T-cell (primary cell): ENCODE measurements around the gene C19orf85. TPM values are rescaled to one million over a fixed set of nuclear protein-coding genes. Genes with fewer than 3 reads are reported as not detected.

Experiments used
- ATAC-seq, 4 experiments: fragments of 200-7000 bp in 3 of 4; fragments of 150-1000 bp in 1 of 4; cut with Tn5 transposase; replicated peaks in 1 of 4; 1 replicate in 3 of 4; 2 replicates in 1 of 4; pipeline ENCODE4 v1.10.0; 2021; ENCODE audit warnings: moderate library complexity in 3 of 4, mild to moderate bottlenecking in 2 of 4, moderate number of reproducible peaks in 1 of 4
- CTCF ChIA-PET, 2 donors: fragments of 300-600 bp; sonication (Branson Sonifier 250); formaldehyde crosslinking; loops; one replicate each; lab custom pipeline; 2022; ENCODE audit warnings: antibody characterized with exemption in 2 of 2; lab: Charles Lee
- POLR2A ChIA-PET, 2 donors: fragments of 300-600 bp; sonication (Branson Sonifier 250); formaldehyde crosslinking; loops; one replicate each; lab custom pipeline; 2022; ENCODE audit warnings: antibody characterized with exemption in 2 of 2; lab: Charles Lee
- DNase-seq, 35 experiments: peaks; one replicate each; pipeline versions ENCODE4 v3.0.0 to v3.0.0-alpha.2; 2013 to 2023
- H3K27ac ChIP-seq: one replicate; pipeline ENCODE4 v1.5.1; 2013; ENCODE audit warnings: low read length
- H3K27me3 ChIP-seq, 2 experiments: replicated peaks in 1 of 2; 1 replicate in 1 of 2; 2 replicates in 1 of 2; pipeline versions ENCODE4 v1.6.1 to v1.7.0; 2013; ENCODE audit warnings: low read length in 1 of 2, mixed read lengths in 1 of 2; ENCODE audit not compliant: control insufficient read depth in 2 of 2, insufficient read depth in 2 of 2; ENCODE audit errors: extremely low read depth in 1 of 2
- H3K36me3 ChIP-seq, 2 donors: 1 replicate in 1 of 2; 2 replicates in 1 of 2; pipeline versions ENCODE4 v1.6.1 to v1.7.0; 2013; ENCODE audit warnings: low read length in 1 of 2; ENCODE audit not compliant: control insufficient read depth in 2 of 2, insufficient read depth in 1 of 2; ENCODE audit errors: extremely low read depth in 1 of 2
- H3K4me1 ChIP-seq, 2 experiments: 1 replicate in 1 of 2; 2 replicates in 1 of 2; pipeline versions ENCODE4 v1.6.1 to v1.7.0; 2013; ENCODE audit warnings: low read length in 2 of 2, mixed read lengths in 1 of 2; ENCODE audit not compliant: insufficient read depth in 2 of 2, control insufficient read depth in 1 of 2; ENCODE audit errors: extremely low read depth in 1 of 2
- H3K4me3 ChIP-seq, 2 donors: 1 replicate in 1 of 2; 2 replicates in 1 of 2; pipeline versions ENCODE4 v1.5.1 to v1.7.0; 2013; ENCODE audit warnings: mild to moderate bottlenecking in 2 of 2, low read length in 1 of 2, moderate library complexity in 1 of 2; ENCODE audit not compliant: control insufficient read depth in 1 of 2; ENCODE audit errors: extremely low read depth in 1 of 2
- H3K9me3 ChIP-seq: 2 replicates; pipeline ENCODE4 v1.7.0; 2013
- H3K27ac Mint-ChIP-seq, 2 donors: one replicate each; pipeline ENCODE4 v1.8.0; 2020 to 2021; ENCODE audit warnings: mild to moderate bottlenecking in 2 of 2, mixed read lengths in 2 of 2
- H3K27me3 Mint-ChIP-seq, 2 donors: one replicate each; pipeline ENCODE4 v1.8.0; 2021 to 2022; ENCODE audit warnings: mixed read lengths in 2 of 2
- H3K36me3 Mint-ChIP-seq: one replicate; pipeline ENCODE4 v1.8.0; 2021; ENCODE audit warnings: mixed read lengths
- H3K4me1 Mint-ChIP-seq, 3 donors: one replicate each; pipeline ENCODE4 v1.8.0; 2020 to 2022; ENCODE audit warnings: mixed read lengths in 3 of 3, mild to moderate bottlenecking in 1 of 3
- H3K4me3 Mint-ChIP-seq, 3 donors: one replicate each; pipeline ENCODE4 v1.8.0; 2020 to 2022; ENCODE audit warnings: mild to moderate bottlenecking in 3 of 3, mixed read lengths in 3 of 3, moderate library complexity in 3 of 3
- H3K9me3 Mint-ChIP-seq, 3 donors: one replicate each; pipeline ENCODE4 v1.8.0; 2020 to 2022; ENCODE audit warnings: mixed read lengths in 3 of 3
- WGBS: methylation state at CpG from one replicate; pipeline ENCODE4 v1.1.5; 2013; ENCODE audit warnings: missing lambda C conversion rate; ENCODE audit not compliant: insufficient coverage; 5-methylcytosine and 5-hydroxymethylcytosine counted together
- total RNA-seq, 35 experiments: library from RNA in 6 of 35; stranded (reverse) in 6 of 35; fragments of 120-200 nt in 1 of 35; gene quantifications; one replicate each; pipeline versions ENCODE4 v1.2.1 to v1.2.4 and lab custom pipeline; 2013 to 2026

Gene C19orf85
- total RNA-seq, 5 donors from 2014 or later (not counting 1 experiment from before 2014, with no cell fraction given): not detected

- POLR2A ChIA-PET: interaction anchor here in 1 of 2 donors (0.5 to 0.6 kb wide), 2 partner anchors 8 to 10 kb away, joined by 3 to 8 read pairs; no protein-coding TSS in a partner anchor
- H3K27me3 Mint-ChIP-seq: peaks cover 0 to 7% of the 10 kb centered on the region in 2 donors
- CTCF ChIA-PET: no interaction called here
Observed at GRCh38 chr19:55486971-55487923, 22.7 kb upstream of the C19orf85 start.

GRCh38 chr19:55486043-55486970, 21.8 kb upstream of the C19orf85 start:
- no peak overlapping the region for H3K4me3 ChIP-seq
- peaks cover 6 to 11% (median 9%) of the 10 kb centered on the region in 3 donors for H3K4me1 Mint-ChIP-seq
- H3K27me3 ChIP-seq: peaks cover 0 to 33% of the 10 kb centered on the region in 2 experiments
- H3K27ac ChIP-seq: peak overlapping the region; percentile 65
- ChIA-PET POLR2A (no interaction called here), CTCF (no interaction called here)
- peaks cover 7 to 29% of the 10 kb centered on the region in 2 experiments for H3K4me1 ChIP-seq
- WGBS: 92% methylated on average over 39 of the region's 53 CpGs
- peaks cover 4 to 11% of the 10 kb centered on the region in 2 donors for H3K36me3 ChIP-seq
- peak overlapping the region; percentile 61 to 72 for H3K27ac Mint-ChIP-seq
- no peak for DNase-seq
- no peaks in the 10 kb centered on the region for H3K9me3 ChIP-seq
- H3K4me3 Mint-ChIP-seq: peak overlapping the region; percentile 64 to 83 (median 74)
- H3K36me3 Mint-ChIP-seq: no peaks in the 10 kb centered on the region
- no peaks in the 10 kb centered on the region for H3K27me3 Mint-ChIP-seq
- no peaks in the 10 kb centered on the region for H3K9me3 Mint-ChIP-seq
- no peak for ATAC-seq

More at GRCh38 chr19:55486971-55487923, 22.7 kb upstream of the C19orf85 start:
- DNase-seq: peak in 1 of 35 experiments; percentile 32
- peak in 1 of 4 experiments; percentile 26 for ATAC-seq
- H3K36me3 ChIP-seq: peaks cover 0 to 11% of the 10 kb centered on the region in 2 donors
- Mint-ChIP-seq H3K4me1 (peaks cover 6 to 11% (median 9%) of the 10 kb centered on the region in 3 donors), H3K36me3 (no peaks in the 10 kb centered on the region), H3K9me3 (no peaks in the 10 kb centered on the region), H3K4me3 (no peak overlapping the region), H3K27ac (peak overlapping the region; percentile 28 to 43)
- peaks cover 0 to 42% of the 10 kb centered on the region in 2 experiments for H3K27me3 ChIP-seq
- H3K4me1 ChIP-seq: peaks cover 7 to 29% of the 10 kb centered on the region in 2 experiments
- WGBS: 71% methylated on average over 12 of the region's 27 CpGs
- peak overlapping the region; percentile 47 for H3K27ac ChIP-seq
- H3K9me3 ChIP-seq: no peaks in the 10 kb centered on the region
- no peak overlapping the region for H3K4me3 ChIP-seq

GRCh38 chr19:55485439-55486011, 21.0 kb upstream of the C19orf85 start:
- H3K27ac Mint-ChIP-seq: peak overlapping the region; percentile 61 to 72
- H3K27me3 Mint-ChIP-seq: no peaks in the 10 kb centered on the region
- Histone ChIP-seq H3K36me3 (peaks cover 5 to 11% of the 10 kb centered on the region in 2 donors), H3K9me3 (no peaks in the 10 kb centered on the region), H3K4me3 (peak overlapping the region; percentile 48 to 55), H3K27me3 (peaks cover 0 to 25% of the 10 kb centered on the region in 2 experiments), H3K27ac (peak overlapping the region; percentile 65), H3K4me1 (peaks cover 7 to 29% of the 10 kb centered on the region in 2 experiments)
- ATAC-seq (peak in 2 of 4 experiments; percentile 3 to 15), DNase-seq (peak in 2 of 35 experiments; percentile 21 to 34)
- ChIA-PET POLR2A (no interaction called here), CTCF (interaction anchor here in 1 of 2 donors (0.8 to 1.1 kb wide), 2 partner anchors 18 to 114 kb away, joined by 3 to 6 read pairs; partner anchors contain the start of gene ZNF524)
- no peaks in the 10 kb centered on the region for H3K9me3 Mint-ChIP-seq
- peaks cover 6 to 11% (median 10%) of the 10 kb centered on the region in 3 donors for H3K4me1 Mint-ChIP-seq
- peak overlapping the region; percentile 72 to 83 (median 74) for H3K4me3 Mint-ChIP-seq
- peaks cover 2% of the 10 kb centered on the region for H3K36me3 Mint-ChIP-seq
- 46% methylated on average over 4 of the region's 18 CpGs for WGBS

GRCh38 chr19:55484593-55485438, 20.3 kb upstream of the C19orf85 start, which contains the start of gene NAT14:
NAT14 (plus strand) TSS chr19:55485188; CDS start chr19:55485709, 521 bp downstream.
- Histone ChIP-seq H3K27ac (peak within 1 kb of the TSS; percentile 65), H3K4me1 (peaks cover 7 to 29% of the 10 kb centered on the region in 2 experiments), H3K36me3 (peaks cover 6 to 11% of the 10 kb centered on the region in 2 donors), H3K4me3 (peak within 1 kb of the TSS; percentile 55 to 67), H3K9me3 (no peaks in the 10 kb centered on the region), H3K27me3 (peaks cover 0 to 21% of the 10 kb centered on the region in 2 experiments)
- H3K36me3 Mint-ChIP-seq: peaks cover 3% of the 10 kb centered on the region
- WGBS: 3% methylated on average over 64 of the region's 78 CpGs
- H3K27ac Mint-ChIP-seq: peak within 1 kb of the TSS; percentile 61 to 72
- peak in 32 of 35 experiments; percentile 24 to 80 (median 50) for DNase-seq
- ChIA-PET POLR2A (interaction anchor here in 1 of 2 donors (0.6 kb wide), 1 partner anchor 146 kb away, joined by 9 read pairs; no protein-coding TSS in a partner anchor), CTCF (interaction anchor here in 1 of 2 donors (0.8 to 1.1 kb wide), 2 partner anchors 19 to 115 kb away, joined by 3 to 6 read pairs; partner anchors contain the start of gene ZNF524)
- H3K9me3 Mint-ChIP-seq: no peaks in the 10 kb centered on the region
- peak; percentile 66 to 80 (median 70) for ATAC-seq
- H3K27me3 Mint-ChIP-seq: no peaks in the 10 kb centered on the region
- H3K4me1 Mint-ChIP-seq: peaks cover 9 to 14% (median 14%) of the 10 kb centered on the region in 3 donors
- H3K4me3 Mint-ChIP-seq: peak within 1 kb of the TSS; percentile 72 to 83 (median 74)
